ENCODE measurements around the gene CAMK1. TPM values are rescaled to one million over a fixed set of nuclear protein-coding genes. Genes with fewer than 3 reads are reported as not detected.

CAMK1 gene
- total RNA-seq, 1 donor from 2014 or later: 19.3 TPM

DNA sequence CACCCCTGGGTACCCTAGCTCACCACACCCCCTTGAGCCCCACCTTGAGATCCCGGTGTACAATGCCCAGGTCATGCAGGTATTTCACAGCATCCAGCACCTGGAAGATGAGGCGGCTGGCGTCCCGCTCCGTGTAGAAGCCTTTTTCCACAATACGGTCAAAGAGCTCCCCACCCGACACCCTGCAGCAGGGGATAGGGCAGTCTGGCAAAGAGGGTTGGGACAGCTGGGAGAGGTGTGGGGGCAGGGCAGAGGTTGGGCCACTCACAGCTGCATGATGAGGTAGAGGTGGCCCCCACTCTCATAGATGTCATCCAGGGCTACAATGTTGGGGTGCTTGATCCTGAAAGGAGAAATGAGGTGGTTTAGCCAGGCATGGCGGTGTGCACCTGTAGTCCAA lies 6.9 kb downstream of the CAMK1 start:
- no peak for DNase-seq (ENCODE audit: low spot score)
- no peak overlapping the region for H3K27ac Mint-ChIP-seq (ENCODE audit: unreplicated experiment)
- H3K4me3 Mint-ChIP-seq (ENCODE audit: unreplicated experiment): no peak overlapping the region
- TF ChIP-seq, protein P1, sequence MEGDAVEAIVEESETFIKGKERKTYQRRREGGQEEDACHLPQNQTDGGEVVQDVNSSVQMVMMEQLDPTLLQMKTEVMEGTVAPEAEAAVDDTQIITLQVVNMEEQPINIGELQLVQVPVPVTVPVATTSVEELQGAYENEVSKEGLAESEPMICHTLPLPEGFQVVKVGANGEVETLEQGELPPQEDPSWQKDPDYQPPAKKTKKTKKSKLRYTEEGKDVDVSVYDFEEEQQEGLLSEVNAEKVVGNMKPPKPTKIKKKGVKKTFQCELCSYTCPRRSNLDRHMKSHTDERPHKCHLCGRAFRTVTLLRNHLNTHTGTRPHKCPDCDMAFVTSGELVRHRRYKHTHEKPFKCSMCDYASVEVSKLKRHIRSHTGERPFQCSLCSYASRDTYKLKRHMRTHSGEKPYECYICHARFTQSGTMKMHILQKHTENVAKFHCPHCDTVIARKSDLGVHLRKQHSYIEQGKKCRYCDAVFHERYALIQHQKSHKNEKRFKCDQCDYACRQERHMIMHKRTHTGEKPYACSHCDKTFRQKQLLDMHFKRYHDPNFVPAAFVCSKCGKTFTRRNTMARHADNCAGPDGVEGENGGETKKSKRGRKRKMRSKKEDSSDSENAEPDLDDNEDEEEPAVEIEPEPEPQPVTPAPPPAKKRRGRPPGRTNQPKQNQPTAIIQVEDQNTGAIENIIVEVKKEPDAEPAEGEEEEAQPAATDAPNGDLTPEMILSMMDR (IDR thresholded peaks at IDR 0.05): no peak
- no peaks in the 10 kb centered on the region for H3K9me3 Mint-ChIP-seq (ENCODE audit: low read depth)
- H3K27me3 Mint-ChIP-seq (ENCODE audit: low read depth): no peaks in the 10 kb centered on the region
- peaks cover 11% of the 10 kb centered on the region for H3K4me1 Mint-ChIP-seq (ENCODE audit: low read depth)
- peaks cover 20% of the 10 kb centered on the region for H3K36me3 Mint-ChIP-seq (ENCODE audit: low read depth)

DNA sequence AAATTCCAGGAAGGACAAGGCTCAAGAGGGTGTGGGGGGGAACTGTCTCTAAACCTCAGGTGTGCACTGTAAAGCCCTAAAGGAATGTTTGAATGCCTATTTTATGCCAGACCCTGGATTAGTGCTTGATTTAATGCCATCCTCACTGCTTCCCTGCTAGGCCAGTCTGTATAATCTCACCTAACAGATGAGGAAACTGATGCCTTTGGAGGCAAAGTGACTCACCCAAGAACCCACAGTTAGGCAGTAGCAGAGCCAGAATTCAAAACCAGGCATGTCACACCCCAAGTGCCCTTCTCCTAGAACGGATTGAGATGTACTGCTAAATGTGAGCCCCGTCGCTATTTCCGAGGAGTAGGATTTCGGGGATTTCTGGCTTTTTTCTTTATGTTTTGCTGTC lies 7.8 kb downstream of the CAMK1 start:
- no peak overlapping the region for H3K27ac Mint-ChIP-seq (ENCODE audit: unreplicated experiment)
- peaks cover 19% of the 10 kb centered on the region for H3K36me3 Mint-ChIP-seq (ENCODE audit: low read depth)
- no peaks in the 10 kb centered on the region for H3K9me3 Mint-ChIP-seq (ENCODE audit: low read depth)
- TF ChIP-seq, protein P1 (IDR thresholded peaks at IDR 0.05): no peak
- H3K4me1 Mint-ChIP-seq (ENCODE audit: low read depth): peaks cover 2% of the 10 kb centered on the region
- DNase-seq (ENCODE audit: low spot score): no peak
- no peaks in the 10 kb centered on the region for H3K27me3 Mint-ChIP-seq (ENCODE audit: low read depth)
- H3K4me3 Mint-ChIP-seq (ENCODE audit: unreplicated experiment): no peak overlapping the region

DNA sequence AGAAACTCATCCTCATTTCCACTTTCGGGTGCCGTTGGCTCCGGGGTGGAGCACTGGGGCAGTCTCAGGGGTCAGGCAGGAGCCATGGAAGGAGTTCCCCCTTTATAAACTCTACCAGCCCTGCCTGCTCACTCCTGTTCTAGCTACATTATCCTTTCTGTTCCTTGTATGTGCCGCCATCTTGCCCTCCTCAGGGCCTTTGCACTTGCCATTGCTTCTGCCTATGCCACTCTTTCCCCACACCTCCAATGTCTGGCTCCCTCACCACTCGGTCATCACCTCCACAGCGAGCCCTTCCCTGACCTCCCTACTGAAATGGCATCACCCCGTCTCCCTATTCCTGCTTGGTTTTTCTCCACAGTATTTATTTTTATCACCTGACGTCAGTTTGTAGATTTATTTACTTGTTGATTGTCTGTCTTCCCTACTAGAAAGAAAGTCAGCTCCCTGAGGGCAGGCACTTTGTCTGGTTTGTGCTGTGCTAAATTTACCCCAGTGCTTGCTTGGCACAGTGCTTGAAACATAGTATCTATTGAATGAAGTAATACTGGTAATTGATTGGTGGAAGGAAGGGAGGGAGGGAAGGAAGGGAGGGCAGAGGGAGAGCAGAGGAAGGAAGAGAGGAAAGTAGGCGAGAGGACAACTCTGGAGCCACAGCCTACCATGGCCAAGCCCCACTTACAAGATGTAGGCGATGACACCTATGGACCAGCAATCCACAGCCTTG lies 8.8 kb downstream of the CAMK1 start:
- Mint-ChIP-seq H3K4me1 (ENCODE audit: low read depth) (no peaks in the 10 kb centered on the region), H3K9me3 (ENCODE audit: low read depth) (no peaks in the 10 kb centered on the region), H3K27ac (ENCODE audit: unreplicated experiment) (no peak overlapping the region), H3K36me3 (ENCODE audit: low read depth) (peaks cover 22% of the 10 kb centered on the region), H3K4me3 (ENCODE audit: unreplicated experiment) (no peak overlapping the region), H3K27me3 (ENCODE audit: low read depth) (no peaks in the 10 kb centered on the region)
- DNase-seq (ENCODE audit: low spot score): no peak
- TF ChIP-seq, protein P1 (IDR thresholded peaks at IDR 0.05): no peak

GRCh38 chr3:9757427-9757826 lies 12.3 kb downstream of the CAMK1 start:
- H3K4me3 Mint-ChIP-seq (ENCODE audit: unreplicated experiment): no peak overlapping the region
- TF ChIP-seq, protein P1 (IDR thresholded peaks at IDR 0.05): no peak
- no peak overlapping the region for H3K27ac Mint-ChIP-seq (ENCODE audit: unreplicated experiment)
- H3K9me3 Mint-ChIP-seq (ENCODE audit: low read depth): no peaks in the 10 kb centered on the region
- H3K27me3 Mint-ChIP-seq (ENCODE audit: low read depth): no peaks in the 10 kb centered on the region
- DNase-seq (ENCODE audit: low spot score): no peak
- peaks cover 26% of the 10 kb centered on the region for H3K36me3 Mint-ChIP-seq (ENCODE audit: low read depth)
- peaks cover 8% of the 10 kb centered on the region for H3K4me1 Mint-ChIP-seq (ENCODE audit: low read depth)

DNA sequence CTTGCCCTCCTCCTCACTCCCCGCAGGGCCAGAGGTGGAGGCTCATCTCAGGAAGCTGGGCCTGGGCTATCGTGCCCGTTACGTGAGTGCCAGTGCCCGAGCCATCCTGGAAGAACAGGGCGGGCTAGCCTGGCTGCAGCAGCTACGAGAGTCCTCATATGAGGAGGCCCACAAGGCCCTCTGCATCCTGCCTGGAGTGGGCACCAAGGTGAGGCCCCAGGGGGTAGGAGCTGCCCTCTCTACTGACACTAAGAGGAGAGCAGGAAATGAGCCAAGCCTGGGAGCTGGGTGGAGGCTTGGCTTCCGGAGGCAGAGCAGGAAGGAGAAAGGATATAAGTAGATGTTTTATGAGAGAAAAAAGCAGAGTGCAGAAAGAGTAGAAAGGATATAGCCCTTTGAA lies 15.1 kb downstream of the CAMK1 start:
- TF ChIP-seq, protein P1 (IDR thresholded peaks at IDR 0.05): no peak
- Mint-ChIP-seq H3K27ac (ENCODE audit: unreplicated experiment) (peak overlapping the region; percentile 66), H3K4me1 (ENCODE audit: low read depth) (peaks cover 30% of the 10 kb centered on the region), H3K4me3 (ENCODE audit: unreplicated experiment) (no peak overlapping the region), H3K9me3 (ENCODE audit: low read depth) (no peaks in the 10 kb centered on the region), H3K36me3 (ENCODE audit: low read depth) (peaks cover 27% of the 10 kb centered on the region), H3K27me3 (ENCODE audit: low read depth) (no peaks in the 10 kb centered on the region)
- DNase-seq (ENCODE audit: low spot score): no peak

Measured in chondrocyte (in vitro differentiated cells).